HepG2 (cell line): Measurements from ENCODE around the gene VTI1B. TPM values are rescaled to one million over a fixed set of nuclear protein-coding genes. Genes with fewer than 3 reads are reported as not detected.

ENCODE experiments used
- AGO2 ChIP-seq: fragments of 200-400 bp; formaldehyde crosslinking; optimal IDR thresholded peaks from 2 replicates; pipeline ENCODE3; 2017; ENCODE audit warnings: mild to moderate bottlenecking, low read depth, low read length, moderate library complexity
- FOSL1 ChIP-seq: sonication (generic); formaldehyde crosslinking; IDR thresholded peaks from 2 replicates; pipeline ENCODE4 v1.9.0; 2021; ENCODE audit warnings: missing genetic modification reagents, borderline replicate concordance
- FOXK1 ChIP-seq: sonication (generic); formaldehyde crosslinking; IDR thresholded peaks from 2 replicates; pipeline ENCODE4 v1.4.0; 2020; ENCODE audit warnings: low read depth, missing genetic modification reagents, borderline replicate concordance
- GABPA ChIP-seq, 2 experiments: IDR thresholded peaks; 2 replicates each; pipeline ENCODE4 v1.6.1; 2011 to 2016; ENCODE audit warnings: low read depth in 2 of 2, low read length in 1 of 2, missing biosample characterization in 1 of 2, missing genetic modification characterization in 1 of 2
- GLI4 ChIP-seq: sonication (generic); formaldehyde crosslinking; IDR thresholded peaks from 2 replicates; pipeline ENCODE4 v1.5.1; 2020; ENCODE audit warnings: missing genetic modification reagents, mild to moderate bottlenecking, moderate library complexity, borderline replicate concordance
- GPN1 ChIP-seq: sonication (generic); formaldehyde crosslinking; IDR thresholded peaks from 2 replicates; pipeline ENCODE4 v1.5.1; 2020; ENCODE audit warnings: missing genetic modification reagents, borderline replicate concordance
- HNRNPUL1 ChIP-seq: fragments of 200-400 bp; formaldehyde crosslinking; IDR thresholded peaks from 2 replicates; pipeline ENCODE4 v1.6.1; 2017; ENCODE audit warnings: low read depth, mild to moderate bottlenecking, low read length, moderate library complexity
- HOXA7 ChIP-seq: sonication (generic); formaldehyde crosslinking; IDR thresholded peaks from 2 replicates; pipeline ENCODE4 v1.8.1; 2022; ENCODE audit warnings: mild to moderate bottlenecking, missing genetic modification reagents, moderate library complexity
- MAFK ChIP-seq, 2 experiments: IDR thresholded peaks in 1 of 2; conservative IDR thresholded peaks in 1 of 2; 2 replicates each; pipeline ENCODE4 v1.6.1; 2011; ENCODE audit warnings: improper control_type of control experiment in 2 of 2, low read length in 2 of 2
- PCBP2 ChIP-seq: fragments of 200-400 bp; formaldehyde crosslinking; optimal IDR thresholded peaks from 2 replicates; pipeline ENCODE3; 2018; ENCODE audit warnings: low read length, low read depth; ENCODE audit not compliant: poor library complexity, severe bottlenecking
- POLR2A ChIP-seq, 2 experiments: IDR thresholded peaks; 2 replicates each; pipeline ENCODE4 v1.6.1; 2011; ENCODE audit warnings: low read depth in 2 of 2, low read length in 2 of 2, mild to moderate bottlenecking in 1 of 2, moderate library complexity in 1 of 2; ENCODE audit not compliant: insufficient read depth in 1 of 2
- RARG ChIP-seq: sonication (generic); formaldehyde crosslinking; IDR thresholded peaks from 2 replicates; pipeline ENCODE4 v1.4.0; 2020; ENCODE audit warnings: low read depth, mild to moderate bottlenecking, missing genetic modification reagents
- RNF2 ChIP-seq: fragments of 450-650 bp; conservative IDR thresholded peaks from 2 replicates; pipeline ENCODE4 v1.6.1; 2016; ENCODE audit warnings: low read depth
- SALL2 ChIP-seq: sonication (generic); formaldehyde crosslinking; IDR thresholded peaks from 2 replicates; pipeline ENCODE4 v1.8.1; 2023; ENCODE audit warnings: mild to moderate bottlenecking, missing genetic modification reagents, inconsistent platforms
- THAP11 ChIP-seq: IDR thresholded peaks from 2 replicates; pipeline ENCODE4 v1.6.1; 2016; ENCODE audit warnings: missing biosample characterization, missing genetic modification reagents
- TMF1 ChIP-seq: sonication (generic); formaldehyde crosslinking; IDR thresholded peaks from 2 replicates; pipeline ENCODE4 v1.8.1; 2022; ENCODE audit warnings: low read depth, missing genetic modification reagents
- U2AF2 ChIP-seq: fragments of 200-400 bp; formaldehyde crosslinking; IDR thresholded peaks from 2 replicates; pipeline ENCODE4 v1.6.1; 2017; ENCODE audit warnings: low read depth, mild to moderate bottlenecking, low read length
- ZFYVE20 ChIP-seq: sonication (generic); formaldehyde crosslinking; IDR thresholded peaks from 2 replicates; pipeline ENCODE4 v1.8.0; 2023; ENCODE audit warnings: low read depth, mild to moderate bottlenecking, moderate library complexity, missing genetic modification reagents, borderline replicate concordance
- ZNF205 ChIP-seq: IDR thresholded peaks from 2 replicates; pipeline ENCODE4 v1.6.1; 2018; ENCODE audit warnings: missing biosample characterization, missing genetic modification reagents
- ZNF224 ChIP-seq: sonication (generic); formaldehyde crosslinking; IDR thresholded peaks from 2 replicates; pipeline ENCODE4 v1.5.0; 2020; ENCODE audit warnings: mild to moderate bottlenecking, missing genetic modification reagents
- ZNF572 ChIP-seq: sonication (generic); formaldehyde crosslinking; IDR thresholded peaks from 2 replicates; pipeline ENCODE4 v1.5.1; 2020; ENCODE audit warnings: mild to moderate bottlenecking, missing genetic modification reagents
- ZNF644 ChIP-seq: IDR thresholded peaks from 2 replicates; pipeline ENCODE4 v1.6.1; 2016; ENCODE audit warnings: low read depth
- ZNF737 ChIP-seq: sonication (generic); formaldehyde crosslinking; IDR thresholded peaks from 2 replicates; pipeline ENCODE4 v1.5.0; 2020; ENCODE audit warnings: missing genetic modification reagents, mild to moderate bottlenecking, borderline replicate concordance
- ZNF746 ChIP-seq: sonication (generic); formaldehyde crosslinking; IDR thresholded peaks from 2 replicates; pipeline ENCODE4 v1.8.0; 2022; ENCODE audit warnings: mild to moderate bottlenecking, missing genetic modification reagents
- polyA plus RNA-seq, 8 experiments: library from polyadenylated mRNA; depleted of rRNA in 3 of 8; stranded (reverse) in 7 of 8; unstranded in 1 of 8; fragments of >200 nt; fragmentation: Illumina TruSeq in 4 of 8; extraction: Trizol in 4 of 8; gene quantifications; 2 replicates each; pipeline versions ENCODE4 v1.2.1 to v1.2.3, GENCODE V29; 2011 to 2016; ENCODE audit warnings: low read depth in 4 of 8, missing spikeins in 1 of 8, mixed read lengths in 1 of 8; ENCODE audit not compliant: insufficient read depth in 1 of 8
- total RNA-seq, 5 experiments: library from RNA; depleted of rRNA; stranded (reverse); fragments of >200 nt; fragmentation: Illumina TruSeq; extraction: Trizol; gene quantifications; 2 replicates each; pipeline ENCODE4 v1.2.3, GENCODE V29; 2016; ENCODE audit warnings: low read depth in 1 of 5
- TF ChIP-seq, protein P1 (sequence below): sonication (generic); formaldehyde crosslinking; conservative IDR thresholded peaks from 2 replicates; pipeline ENCODE4 v1.8.0; 2022; ENCODE audit warnings: low read depth, missing genetic modification reagents
- TF ChIP-seq, protein P2 (sequence below): sonication (generic); formaldehyde crosslinking; IDR thresholded peaks from 2 replicates; pipeline ENCODE4 v1.4.0; 2020; ENCODE audit warnings: missing genetic modification reagents
- TF ChIP-seq, protein P3 (sequence below): IDR thresholded peaks from 2 replicates; pipeline ENCODE4 v1.6.1; 2016
- TF ChIP-seq, protein P4 (sequence below): sonication (generic); formaldehyde crosslinking; IDR thresholded peaks from 2 replicates; pipeline ENCODE4 v1.4.0; 2020; ENCODE audit warnings: missing genetic modification reagents

Gene VTI1B
- total and polyA plus RNA-seq, 2 of the 13 experiments (the other 11 are each of a cell fraction or from before 2014, with no cell fraction given) = 39.0 to 103 TPM

DNA sequence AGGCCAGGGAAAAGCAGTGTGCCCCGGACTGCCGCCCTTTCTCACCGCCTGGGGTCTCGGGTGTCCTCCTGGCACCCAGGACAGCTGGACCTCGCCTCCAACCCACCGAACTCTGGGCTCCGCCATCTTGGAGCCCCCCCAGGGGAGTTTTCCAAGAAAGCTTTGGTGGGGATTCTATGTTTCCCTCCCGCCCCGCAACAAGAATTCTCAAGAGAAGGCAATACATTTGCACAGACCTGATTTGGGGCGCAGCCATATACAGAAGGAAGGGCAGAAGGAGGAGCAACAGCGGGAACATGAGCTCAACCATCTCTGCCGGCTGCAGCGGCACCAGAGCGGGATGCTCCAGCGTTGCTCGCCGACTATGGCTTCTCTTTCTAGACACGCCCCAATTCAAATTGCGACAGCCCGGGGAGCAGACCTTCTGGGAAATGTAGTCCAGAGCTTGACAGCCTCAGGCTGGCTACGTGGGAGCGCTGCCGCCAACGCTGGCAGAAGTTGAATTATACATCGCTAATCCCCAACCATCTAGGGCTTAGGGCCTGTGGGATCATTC lies 21.0 kb upstream of the VTI1B start, which contains the start of gene RDH11 (continued):
- TF ChIP-seq HOXA7 (CRISPR knock-in tag) (no peak), RNF2 (no peak), POLR2A (IDR thresholded peaks at IDR 0.05; ENCODE audit: insufficient read depth in 1 of 2, low read depth in 2 of 2, low read length in 2 of 2) (peak; percentile 97 to 98), MAFK (conservative IDR thresholded peaks at IDR 0.05 in 1 of 2, IDR thresholded peaks at IDR 0.05 in 1 of 2; ENCODE audit: low read length in 2 of 2) (no peak), ZNF205 (CRISPR knock-in tag) (no peak), SALL2 (no peak), HNRNPUL1 (no peak), ZNF572 (CRISPR knock-in tag) (no peak), ZNF746 (CRISPR knock-in tag) (0 out of 2 replicates have a peak, but pooled peaks have one; percentile 20), GPN1 (CRISPR knock-in tag) (no peak), ZNF737 (CRISPR knock-in tag) (no peak), RARG (CRISPR knock-in tag) (no peak), GLI4 (CRISPR knock-in tag) (no peak), FOSL1 (CRISPR knock-in tag) (no peak), GABPA (IDR thresholded peaks at IDR 0.05; ENCODE audit: low read depth, low read length) (no peak), GABPA (CRISPR knock-in tag; IDR thresholded peaks at IDR 0.05; ENCODE audit: low read depth) (peak; percentile 69), ZNF644 (CRISPR knock-in tag) (no peak), ZFYVE20 (CRISPR knock-in tag) (no peak), TMF1 (CRISPR knock-in tag) (no peak), U2AF2 (no peak), AGO2 (no peak), ZNF224 (CRISPR knock-in tag) (no peak), THAP11 (CRISPR knock-in tag) (peak; percentile 98), FOXK1 (CRISPR knock-in tag) (peak; percentile 58; the same call in 1 of the 2 replicates), PCBP2 (no peak)
- TF ChIP-seq, protein P1, sequence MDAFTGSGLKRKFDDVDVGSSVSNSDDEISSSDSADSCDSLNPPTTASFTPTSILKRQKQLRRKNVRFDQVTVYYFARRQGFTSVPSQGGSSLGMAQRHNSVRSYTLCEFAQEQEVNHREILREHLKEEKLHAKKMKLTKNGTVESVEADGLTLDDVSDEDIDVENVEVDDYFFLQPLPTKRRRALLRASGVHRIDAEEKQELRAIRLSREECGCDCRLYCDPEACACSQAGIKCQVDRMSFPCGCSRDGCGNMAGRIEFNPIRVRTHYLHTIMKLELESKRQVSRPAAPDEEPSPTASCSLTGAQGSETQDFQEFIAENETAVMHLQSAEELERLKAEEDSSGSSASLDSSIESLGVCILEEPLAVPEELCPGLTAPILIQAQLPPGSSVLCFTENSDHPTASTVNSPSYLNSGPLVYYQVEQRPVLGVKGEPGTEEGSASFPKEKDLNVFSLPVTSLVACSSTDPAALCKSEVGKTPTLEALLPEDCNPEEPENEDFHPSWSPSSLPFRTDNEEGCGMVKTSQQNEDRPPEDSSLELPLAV (CRISPR knock-in tag) = no peak
- TF ChIP-seq, protein P2, sequence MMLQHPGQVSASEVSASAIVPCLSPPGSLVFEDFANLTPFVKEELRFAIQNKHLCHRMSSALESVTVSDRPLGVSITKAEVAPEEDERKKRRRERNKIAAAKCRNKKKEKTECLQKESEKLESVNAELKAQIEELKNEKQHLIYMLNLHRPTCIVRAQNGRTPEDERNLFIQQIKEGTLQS (CRISPR knock-in tag) = no peak
- TF ChIP-seq, protein P3, sequence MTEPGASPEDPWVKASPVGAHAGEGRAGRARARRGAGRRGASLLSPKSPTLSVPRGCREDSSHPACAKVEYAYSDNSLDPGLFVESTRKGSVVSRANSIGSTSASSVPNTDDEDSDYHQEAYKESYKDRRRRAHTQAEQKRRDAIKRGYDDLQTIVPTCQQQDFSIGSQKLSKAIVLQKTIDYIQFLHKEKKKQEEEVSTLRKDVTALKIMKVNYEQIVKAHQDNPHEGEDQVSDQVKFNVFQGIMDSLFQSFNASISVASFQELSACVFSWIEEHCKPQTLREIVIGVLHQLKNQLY = no peak
- TF ChIP-seq, protein P4, sequence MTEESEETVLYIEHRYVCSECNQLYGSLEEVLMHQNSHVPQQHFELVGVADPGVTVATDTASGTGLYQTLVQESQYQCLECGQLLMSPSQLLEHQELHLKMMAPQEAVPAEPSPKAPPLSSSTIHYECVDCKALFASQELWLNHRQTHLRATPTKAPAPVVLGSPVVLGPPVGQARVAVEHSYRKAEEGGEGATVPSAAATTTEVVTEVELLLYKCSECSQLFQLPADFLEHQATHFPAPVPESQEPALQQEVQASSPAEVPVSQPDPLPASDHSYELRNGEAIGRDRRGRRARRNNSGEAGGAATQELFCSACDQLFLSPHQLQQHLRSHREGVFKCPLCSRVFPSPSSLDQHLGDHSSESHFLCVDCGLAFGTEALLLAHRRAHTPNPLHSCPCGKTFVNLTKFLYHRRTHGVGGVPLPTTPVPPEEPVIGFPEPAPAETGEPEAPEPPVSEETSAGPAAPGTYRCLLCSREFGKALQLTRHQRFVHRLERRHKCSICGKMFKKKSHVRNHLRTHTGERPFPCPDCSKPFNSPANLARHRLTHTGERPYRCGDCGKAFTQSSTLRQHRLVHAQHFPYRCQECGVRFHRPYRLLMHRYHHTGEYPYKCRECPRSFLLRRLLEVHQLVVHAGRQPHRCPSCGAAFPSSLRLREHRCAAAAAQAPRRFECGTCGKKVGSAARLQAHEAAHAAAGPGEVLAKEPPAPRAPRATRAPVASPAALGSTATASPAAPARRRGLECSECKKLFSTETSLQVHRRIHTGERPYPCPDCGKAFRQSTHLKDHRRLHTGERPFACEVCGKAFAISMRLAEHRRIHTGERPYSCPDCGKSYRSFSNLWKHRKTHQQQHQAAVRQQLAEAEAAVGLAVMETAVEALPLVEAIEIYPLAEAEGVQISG (CRISPR knock-in tag) = peak; percentile 73
